Caco-2 (cell line): ENCODE results near the gene C6orf62. TPM values are rescaled to one million over a fixed set of nuclear protein-coding genes. Genes with fewer than 3 reads are reported as not detected.

Experiments
- BruUV-seq: library from RNA; stranded (reverse); fragments of 400-500 nt; replicated peaks from 2 replicates; lab custom pipeline; 2021; lab: Mats Ljungman, UMichigan
- CTCF ChIA-PET: fragments of 300-600 bp; sonication (Branson Sonifier 250); formaldehyde crosslinking; loops from one replicate; lab custom pipeline; 2022; ENCODE audit warnings: antibody characterized with exemption; lab: Charles Lee
- POLR2A ChIA-PET: fragments of 300-600 bp; sonication (Branson Sonifier 250); formaldehyde crosslinking; loops from one replicate; lab custom pipeline; 2022; ENCODE audit warnings: antibody characterized with exemption; lab: Charles Lee
- DNase-seq, 2 experiments: peaks; one replicate each; pipeline versions ENCODE4 v3.0.0 to v3.0.0-alpha.2; 2020 to 2022
- H3K27me3 ChIP-seq: replicated peaks from 2 replicates; pipeline ENCODE4 v1.6.0; 2011; ENCODE audit warnings: low read length; ENCODE audit not compliant: control insufficient read depth, insufficient read depth
- H3K36me3 ChIP-seq: 2 replicates; pipeline ENCODE4 v1.5.1; 2011; ENCODE audit warnings: low read length; ENCODE audit not compliant: control insufficient read depth, insufficient read depth
- H3K4me1 ChIP-seq: fragments of 250-450 bp; sonication (Bioruptor Pico); 2 replicates; pipeline ENCODE4 v1.5.1; 2020; ENCODE audit warnings: mild to moderate bottlenecking
- H3K4me3 ChIP-seq: 2 replicates; pipeline ENCODE4 v1.5.1; 2011; ENCODE audit warnings: low read depth, mild to moderate bottlenecking, control low read depth, low read length
- H3K9me3 ChIP-seq: fragments of 250-450 bp; sonication (Bioruptor Pico); 2 replicates; pipeline ENCODE4 v1.5.1; 2020; ENCODE audit warnings: mild to moderate bottlenecking, moderate library complexity
- H3K27ac Mint-ChIP-seq: one replicate; pipeline ENCODE4 v1.8.0; 2022; ENCODE audit warnings: mixed read lengths; ENCODE audit not compliant: unreplicated experiment
- H3K27me3 Mint-ChIP-seq: one replicate; pipeline ENCODE4 v1.8.0; 2022; ENCODE audit warnings: mixed read lengths; ENCODE audit not compliant: insufficient read depth, unreplicated experiment
- H3K36me3 Mint-ChIP-seq: one replicate; pipeline ENCODE4 v1.8.0; 2022; ENCODE audit warnings: mild to moderate bottlenecking, mixed read lengths; ENCODE audit not compliant: insufficient read depth, unreplicated experiment
- H3K4me1 Mint-ChIP-seq: one replicate; pipeline ENCODE4 v1.8.0; 2022; ENCODE audit warnings: low read depth, mixed read lengths; ENCODE audit not compliant: unreplicated experiment
- H3K4me3 Mint-ChIP-seq: one replicate; pipeline ENCODE4 v1.8.0; 2022; ENCODE audit warnings: mild to moderate bottlenecking, moderate library complexity, mixed read lengths; ENCODE audit not compliant: unreplicated experiment
- H3K9me3 Mint-ChIP-seq: one replicate; pipeline ENCODE4 v1.8.0; 2022; ENCODE audit warnings: mixed read lengths; ENCODE audit not compliant: unreplicated experiment
- CTCF ChIP-seq, 2 experiments: fragments of 200-600 bp in 1 of 2; IDR thresholded peaks; 1 replicate in 1 of 2; 2 replicates in 1 of 2; pipeline versions ENCODE4 v1.5.1 to v1.8.0; 2011 to 2022; ENCODE audit warnings: antibody characterized with exemption in 1 of 2, control low read depth in 1 of 2, inconsistent platforms in 1 of 2, low read depth in 1 of 2, low read length in 1 of 2, mild to moderate bottlenecking in 1 of 2, moderate library complexity in 1 of 2; ENCODE audit not compliant: insufficient read depth in 1 of 2, severe bottlenecking in 1 of 2, unreplicated experiment in 1 of 2
- intact Hi-C: fragments of 100-400 bp; cut with micrococcal nuclease; formaldehyde crosslinking; loops from one replicate; pipeline ENCODE4 v1.10.0; 2022; ENCODE audit not compliant: unreplicated experiment
- total RNA-seq: library from RNA; stranded (reverse); gene quantifications from 2 replicates; pipeline ENCODE4 v1.2.3, GENCODE V29; 2022

The C6orf62 gene
- total RNA-seq, 1 experiment from 2014 or later: 74.2 TPM

GRCh38 chr6:24760210-24760609 lies 41.3 kb upstream of the C6orf62 start:
- H3K27me3 Mint-ChIP-seq: no peaks in the 10 kb centered on the region

GRCh38 chr6:24759718-24760117 lies 40.8 kb upstream of the C6orf62 start:
- no peak overlapping the region for H3K4me3 ChIP-seq
- H3K9me3 Mint-ChIP-seq: no peaks in the 10 kb centered on the region
- no peaks in the 10 kb centered on the region for H3K27me3 ChIP-seq
- H3K36me3 Mint-ChIP-seq: no peaks in the 10 kb centered on the region
- ChIA-PET CTCF (no interaction called here), POLR2A (no interaction called here)
- H3K9me3 ChIP-seq: 0 out of 2 replicates have a peak, but pooled peaks cover 3% of the 10 kb centered on the region
- H3K27ac Mint-ChIP-seq: no peak overlapping the region
- no peak overlapping the region for H3K4me3 Mint-ChIP-seq
- H3K4me1 ChIP-seq: peaks cover 4% of the 10 kb centered on the region; the same call in 1 of the 2 replicates
- H3K27me3 Mint-ChIP-seq: no peaks in the 10 kb centered on the region
- intact Hi-C loops: no loop called here
- BruUV-seq: no TSS peak
- no peaks in the 10 kb centered on the region for H3K36me3 ChIP-seq
- no peak for TF ChIP-seq CTCF (IDR thresholded peaks at IDR 0.05; ENCODE audit: insufficient read depth in 1 of 2, low read depth in 1 of 2, low read length in 1 of 2, severe bottlenecking in 1 of 2, unreplicated experiment in 1 of 2)
- peaks cover 14% of the 10 kb centered on the region for H3K4me1 Mint-ChIP-seq
- DNase-seq: no peak

More at GRCh38 chr6:24760210-24760609, 41.3 kb upstream of the C6orf62 start:
- Histone ChIP-seq H3K9me3 (no peaks in the 10 kb centered on the region), H3K4me1 (peaks cover 1% of the 10 kb centered on the region; the same call in 1 of the 2 replicates), H3K4me3 (no peak overlapping the region), H3K36me3 (no peaks in the 10 kb centered on the region), H3K27me3 (no peaks in the 10 kb centered on the region)
- no peaks in the 10 kb centered on the region for H3K9me3 Mint-ChIP-seq
- BruUV-seq: no TSS peak
- no peaks in the 10 kb centered on the region for H3K36me3 Mint-ChIP-seq
- no peak overlapping the region for H3K27ac Mint-ChIP-seq
- no peak for DNase-seq
- H3K4me3 Mint-ChIP-seq: no peak overlapping the region
- ChIA-PET CTCF (no interaction called here), POLR2A (no interaction called here)
- H3K4me1 Mint-ChIP-seq: peaks cover 14% of the 10 kb centered on the region
- intact Hi-C loops: no loop called here
- TF ChIP-seq CTCF (IDR thresholded peaks at IDR 0.05; ENCODE audit: insufficient read depth in 1 of 2, low read depth in 1 of 2, low read length in 1 of 2, severe bottlenecking in 1 of 2, unreplicated experiment in 1 of 2): no peak

DNA sequence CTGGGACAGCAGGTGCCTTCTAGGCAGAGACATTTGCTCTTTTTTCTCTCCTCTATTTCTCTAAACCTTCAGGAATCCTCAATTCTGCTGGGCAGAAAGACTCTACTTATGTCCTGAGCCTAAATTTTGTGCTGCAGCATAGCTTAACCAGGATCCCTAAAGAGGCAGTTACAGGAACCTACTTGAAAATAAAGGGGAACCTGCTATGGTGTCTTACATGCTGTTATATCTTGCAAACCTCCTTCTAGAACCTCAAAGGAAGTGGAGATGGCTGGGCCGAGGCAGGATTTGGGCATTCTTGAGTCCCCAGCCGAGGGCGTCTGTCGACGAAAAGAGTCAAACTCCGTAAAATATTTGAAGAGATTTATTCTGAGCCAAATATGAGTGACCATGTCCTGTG lies 38.7 kb upstream of the C6orf62 start:
- no peaks in the 10 kb centered on the region for H3K27me3 Mint-ChIP-seq
- DNase-seq: no peak
- H3K4me3 ChIP-seq: no peak overlapping the region
- POLR2A ChIA-PET: no interaction called here
- no peak overlapping the region for H3K4me3 Mint-ChIP-seq
- no peak for TF ChIP-seq CTCF (IDR thresholded peaks at IDR 0.05; ENCODE audit: insufficient read depth in 1 of 2, low read depth in 1 of 2, low read length in 1 of 2, severe bottlenecking in 1 of 2, unreplicated experiment in 1 of 2)
- CTCF ChIA-PET: no interaction called here
- H3K36me3 ChIP-seq: no peaks in the 10 kb centered on the region
- H3K36me3 Mint-ChIP-seq: no peaks in the 10 kb centered on the region
- no peak overlapping the region for H3K27ac Mint-ChIP-seq
- peaks cover 13% of the 10 kb centered on the region; the same call in 1 of the 2 replicates for H3K4me1 ChIP-seq
- H3K27me3 ChIP-seq: no peaks in the 10 kb centered on the region
- no TSS peak for BruUV-seq
- H3K4me1 Mint-ChIP-seq: no peaks in the 10 kb centered on the region
- intact Hi-C loops: no loop called here
- H3K9me3 ChIP-seq: 0 out of 2 replicates have a peak, but pooled peaks cover 6% of the 10 kb centered on the region
- H3K9me3 Mint-ChIP-seq: no peaks in the 10 kb centered on the region
